ENCODE data around the gene ATG2A.

DNA sequence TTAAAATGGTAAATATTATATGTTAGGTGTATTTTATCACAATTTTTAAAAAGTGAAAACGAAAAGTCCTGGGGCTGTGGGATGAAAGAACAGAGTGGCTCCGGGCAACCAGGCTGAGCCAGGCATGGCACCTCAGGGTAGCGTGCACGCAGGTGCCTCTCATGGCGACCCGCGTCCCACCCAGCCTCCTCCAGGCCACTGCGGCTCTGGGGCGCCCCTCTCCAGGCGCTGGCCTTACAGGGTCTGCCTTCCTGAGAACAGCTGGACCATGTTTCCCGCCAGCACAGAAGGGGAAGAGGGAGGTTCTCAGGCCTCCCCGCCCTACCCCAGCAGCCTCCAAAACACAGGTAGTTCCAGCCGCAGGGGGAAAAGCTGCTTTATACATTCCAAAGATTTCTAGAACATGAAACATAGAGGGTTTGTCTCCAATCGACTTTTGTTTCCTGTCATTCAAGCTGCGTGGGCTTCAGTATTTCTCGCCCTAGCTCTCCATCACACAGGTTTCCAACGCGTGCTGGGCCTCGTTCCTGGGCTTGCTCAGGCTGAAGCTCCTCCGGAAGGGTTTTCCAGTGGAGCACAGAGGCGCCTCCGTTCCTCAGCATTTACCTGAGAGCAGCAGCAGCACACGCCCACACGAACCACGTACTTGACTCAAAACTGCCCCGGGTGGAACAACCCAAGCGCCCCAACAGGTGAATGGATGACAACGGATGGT, 49.1 kb downstream of the ATG2A start:
- TF ChIP-seq POLR2A (IDR thresholded peaks at IDR 0.05): no peak
- no peak for TF ChIP-seq CTCF (IDR thresholded peaks at IDR 0.05)
- TF ChIP-seq EP300 (IDR thresholded peaks at IDR 0.05): no peak
- TF ChIP-seq POLR2AphosphoS5 (IDR thresholded peaks at IDR 0.05): no peak

Measured in stomach (tissue), 4 donors.